Measurements from ENCODE around the gene FAT4.

DNA sequence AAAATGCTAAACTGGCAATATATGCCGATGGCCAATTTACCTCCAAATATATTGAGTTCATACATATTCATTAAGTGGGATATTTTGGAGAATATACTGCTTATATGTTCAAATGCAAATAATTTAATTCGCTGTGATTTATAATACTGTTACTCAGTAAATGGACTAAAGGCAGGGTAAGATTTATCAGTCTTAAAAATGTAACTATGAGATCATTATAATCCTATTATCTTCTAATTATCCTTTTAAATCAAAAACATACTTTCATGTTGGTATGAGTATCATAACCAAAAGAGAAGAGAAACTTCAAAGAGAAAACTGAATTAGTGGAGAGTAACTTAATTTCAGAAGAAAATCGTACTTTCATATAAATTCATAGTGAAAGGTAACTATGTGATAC is 44.6 kb downstream of the FAT4 start:
- TF ChIP-seq, protein P1, sequence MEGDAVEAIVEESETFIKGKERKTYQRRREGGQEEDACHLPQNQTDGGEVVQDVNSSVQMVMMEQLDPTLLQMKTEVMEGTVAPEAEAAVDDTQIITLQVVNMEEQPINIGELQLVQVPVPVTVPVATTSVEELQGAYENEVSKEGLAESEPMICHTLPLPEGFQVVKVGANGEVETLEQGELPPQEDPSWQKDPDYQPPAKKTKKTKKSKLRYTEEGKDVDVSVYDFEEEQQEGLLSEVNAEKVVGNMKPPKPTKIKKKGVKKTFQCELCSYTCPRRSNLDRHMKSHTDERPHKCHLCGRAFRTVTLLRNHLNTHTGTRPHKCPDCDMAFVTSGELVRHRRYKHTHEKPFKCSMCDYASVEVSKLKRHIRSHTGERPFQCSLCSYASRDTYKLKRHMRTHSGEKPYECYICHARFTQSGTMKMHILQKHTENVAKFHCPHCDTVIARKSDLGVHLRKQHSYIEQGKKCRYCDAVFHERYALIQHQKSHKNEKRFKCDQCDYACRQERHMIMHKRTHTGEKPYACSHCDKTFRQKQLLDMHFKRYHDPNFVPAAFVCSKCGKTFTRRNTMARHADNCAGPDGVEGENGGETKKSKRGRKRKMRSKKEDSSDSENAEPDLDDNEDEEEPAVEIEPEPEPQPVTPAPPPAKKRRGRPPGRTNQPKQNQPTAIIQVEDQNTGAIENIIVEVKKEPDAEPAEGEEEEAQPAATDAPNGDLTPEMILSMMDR (IDR thresholded peaks at IDR 0.05; ENCODE audit: insufficient read depth, low read length, poor library complexity, severe bottlenecking) = no peak
- TF ChIP-seq EZH2phosphoT487 (conservative IDR thresholded peaks at IDR 0.05; ENCODE audit: low read length) = no peak

All from SU-DHL-6 (cell line).